ENCODE data around the gene CHCHD6. TPM values are rescaled to one million over a fixed set of nuclear protein-coding genes. Genes with fewer than 3 reads are reported as not detected.

Gene CHCHD6
- total RNA-seq, 1 donor from 2014 or later, result 13.1 TPM

DNA sequence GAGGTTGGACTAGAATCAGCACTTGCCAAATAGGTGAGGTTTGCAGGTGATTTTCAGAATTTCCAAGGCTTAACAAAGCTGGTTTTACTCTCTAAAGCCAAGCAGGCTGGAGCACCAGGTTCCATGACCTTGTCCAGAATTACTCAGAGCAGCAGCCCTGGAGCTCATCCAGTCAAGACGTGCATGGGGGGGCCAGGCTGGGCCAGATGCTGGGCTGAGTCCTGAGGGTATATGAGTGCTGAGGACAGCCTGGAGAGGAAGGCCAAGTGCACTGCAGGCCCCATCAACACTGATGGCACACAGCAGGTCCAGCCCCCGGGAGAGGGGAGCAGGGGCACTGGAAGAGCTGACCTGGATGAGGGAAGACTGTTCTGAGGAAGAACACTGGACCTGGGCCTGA lies 46.1 kb upstream of the CHCHD6 start:
- Mint-ChIP-seq H3K9me3 (ENCODE audit: unreplicated experiment) (peaks cover 4% of the 10 kb centered on the region), H3K4me1 (ENCODE audit: unreplicated experiment) (peaks cover 11% of the 10 kb centered on the region), H3K4me3 (ENCODE audit: unreplicated experiment) (no peak overlapping the region), H3K27me3 (ENCODE audit: unreplicated experiment) (peaks cover 29% of the 10 kb centered on the region), H3K27ac (ENCODE audit: unreplicated experiment) (no peak overlapping the region), H3K36me3 (ENCODE audit: unreplicated experiment) (no peaks in the 10 kb centered on the region)
- DNase-seq (ENCODE audit: extremely low spot score, unreplicated experiment), result no peak
- TF ChIP-seq, protein P1, sequence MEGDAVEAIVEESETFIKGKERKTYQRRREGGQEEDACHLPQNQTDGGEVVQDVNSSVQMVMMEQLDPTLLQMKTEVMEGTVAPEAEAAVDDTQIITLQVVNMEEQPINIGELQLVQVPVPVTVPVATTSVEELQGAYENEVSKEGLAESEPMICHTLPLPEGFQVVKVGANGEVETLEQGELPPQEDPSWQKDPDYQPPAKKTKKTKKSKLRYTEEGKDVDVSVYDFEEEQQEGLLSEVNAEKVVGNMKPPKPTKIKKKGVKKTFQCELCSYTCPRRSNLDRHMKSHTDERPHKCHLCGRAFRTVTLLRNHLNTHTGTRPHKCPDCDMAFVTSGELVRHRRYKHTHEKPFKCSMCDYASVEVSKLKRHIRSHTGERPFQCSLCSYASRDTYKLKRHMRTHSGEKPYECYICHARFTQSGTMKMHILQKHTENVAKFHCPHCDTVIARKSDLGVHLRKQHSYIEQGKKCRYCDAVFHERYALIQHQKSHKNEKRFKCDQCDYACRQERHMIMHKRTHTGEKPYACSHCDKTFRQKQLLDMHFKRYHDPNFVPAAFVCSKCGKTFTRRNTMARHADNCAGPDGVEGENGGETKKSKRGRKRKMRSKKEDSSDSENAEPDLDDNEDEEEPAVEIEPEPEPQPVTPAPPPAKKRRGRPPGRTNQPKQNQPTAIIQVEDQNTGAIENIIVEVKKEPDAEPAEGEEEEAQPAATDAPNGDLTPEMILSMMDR (IDR thresholded peaks at IDR 0.05), result no peak

DNA sequence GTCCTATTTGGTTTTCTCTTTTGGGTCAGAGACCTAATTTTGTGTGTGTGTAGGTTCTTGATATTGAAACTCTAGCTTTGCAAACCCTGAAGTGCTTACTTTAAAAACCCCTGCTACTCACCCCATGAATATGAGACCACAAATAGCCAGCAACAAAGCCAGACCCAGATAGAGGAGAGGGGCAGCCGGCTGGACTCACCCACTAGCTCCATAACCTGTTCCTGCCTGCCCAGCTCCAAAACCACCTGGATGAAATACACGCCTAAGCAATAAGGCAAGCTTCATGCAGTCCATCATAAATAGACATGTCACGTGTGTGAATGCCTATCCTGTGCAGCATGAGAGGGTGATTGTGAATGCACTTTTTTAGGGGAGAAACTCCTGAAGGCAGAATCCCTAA lies 45.5 kb upstream of the CHCHD6 start:
- no peak overlapping the region for H3K4me3 Mint-ChIP-seq (ENCODE audit: unreplicated experiment)
- DNase-seq (ENCODE audit: extremely low spot score, unreplicated experiment), result no peak
- TF ChIP-seq, protein P1 (IDR thresholded peaks at IDR 0.05), result no peak
- H3K27ac Mint-ChIP-seq (ENCODE audit: unreplicated experiment), result no peak overlapping the region
- peaks cover 4% of the 10 kb centered on the region for H3K9me3 Mint-ChIP-seq (ENCODE audit: unreplicated experiment)
- peaks cover 36% of the 10 kb centered on the region for H3K27me3 Mint-ChIP-seq (ENCODE audit: unreplicated experiment)
- H3K4me1 Mint-ChIP-seq (ENCODE audit: unreplicated experiment), result peaks cover 6% of the 10 kb centered on the region
- no peaks in the 10 kb centered on the region for H3K36me3 Mint-ChIP-seq (ENCODE audit: unreplicated experiment)

DNA sequence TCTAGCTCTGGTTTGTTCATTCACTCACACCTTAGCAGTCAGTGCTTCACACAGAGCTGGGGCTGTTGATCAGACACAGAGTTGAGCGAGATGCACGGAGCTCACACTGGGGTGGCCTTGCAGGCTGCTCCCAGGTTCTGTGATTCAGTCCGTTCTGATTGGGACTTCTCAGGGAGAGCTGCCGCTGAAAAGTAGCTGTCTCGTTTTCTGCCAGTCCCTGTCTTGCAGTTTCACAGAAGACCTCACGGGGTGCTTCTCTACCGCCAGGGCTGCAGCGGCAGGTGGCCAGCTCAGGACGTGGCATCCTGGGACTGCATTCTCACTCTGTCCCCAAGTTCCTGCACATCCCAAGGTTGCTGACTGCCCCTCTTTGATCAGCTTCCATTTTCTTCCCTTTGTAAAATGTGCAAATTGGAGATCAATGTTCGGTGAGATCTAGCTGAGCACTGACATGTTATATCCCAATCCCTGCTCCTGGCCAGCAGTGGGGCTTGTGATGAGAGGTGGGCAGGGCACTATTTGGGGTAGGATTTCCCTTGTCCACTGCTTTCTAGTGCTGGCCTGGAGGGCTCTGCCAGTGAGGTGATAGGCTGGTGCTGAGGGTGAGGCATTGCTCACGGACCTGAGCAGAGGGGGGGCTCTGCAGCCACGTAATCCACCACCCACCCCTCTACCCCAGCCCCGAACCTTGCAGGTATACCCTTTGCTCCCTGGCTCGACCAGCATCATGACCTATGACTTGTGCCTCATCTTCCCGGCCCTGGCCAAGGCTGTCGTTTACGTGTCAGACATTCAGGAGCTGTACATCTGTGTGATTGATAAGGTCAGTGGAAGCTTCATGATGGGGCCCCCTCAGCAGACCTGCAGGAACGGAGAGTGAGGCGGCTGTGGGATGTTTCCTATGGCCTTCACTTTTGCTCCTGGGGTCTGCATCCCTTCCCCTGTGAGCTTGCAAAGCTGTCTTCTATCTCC lies 43.8 kb upstream of the CHCHD6 start:
- H3K27me3 Mint-ChIP-seq (ENCODE audit: unreplicated experiment), result peaks cover 52% of the 10 kb centered on the region
- no peaks in the 10 kb centered on the region for H3K4me1 Mint-ChIP-seq (ENCODE audit: unreplicated experiment)
- H3K27ac Mint-ChIP-seq (ENCODE audit: unreplicated experiment), result no peak overlapping the region
- TF ChIP-seq, protein P1 (IDR thresholded peaks at IDR 0.05), result peak; percentile 13
- no peaks in the 10 kb centered on the region for H3K36me3 Mint-ChIP-seq (ENCODE audit: unreplicated experiment)
- no peak overlapping the region for H3K4me3 Mint-ChIP-seq (ENCODE audit: unreplicated experiment)
- no peak for DNase-seq (ENCODE audit: extremely low spot score, unreplicated experiment)
- peaks cover 4% of the 10 kb centered on the region for H3K9me3 Mint-ChIP-seq (ENCODE audit: unreplicated experiment)

DNA sequence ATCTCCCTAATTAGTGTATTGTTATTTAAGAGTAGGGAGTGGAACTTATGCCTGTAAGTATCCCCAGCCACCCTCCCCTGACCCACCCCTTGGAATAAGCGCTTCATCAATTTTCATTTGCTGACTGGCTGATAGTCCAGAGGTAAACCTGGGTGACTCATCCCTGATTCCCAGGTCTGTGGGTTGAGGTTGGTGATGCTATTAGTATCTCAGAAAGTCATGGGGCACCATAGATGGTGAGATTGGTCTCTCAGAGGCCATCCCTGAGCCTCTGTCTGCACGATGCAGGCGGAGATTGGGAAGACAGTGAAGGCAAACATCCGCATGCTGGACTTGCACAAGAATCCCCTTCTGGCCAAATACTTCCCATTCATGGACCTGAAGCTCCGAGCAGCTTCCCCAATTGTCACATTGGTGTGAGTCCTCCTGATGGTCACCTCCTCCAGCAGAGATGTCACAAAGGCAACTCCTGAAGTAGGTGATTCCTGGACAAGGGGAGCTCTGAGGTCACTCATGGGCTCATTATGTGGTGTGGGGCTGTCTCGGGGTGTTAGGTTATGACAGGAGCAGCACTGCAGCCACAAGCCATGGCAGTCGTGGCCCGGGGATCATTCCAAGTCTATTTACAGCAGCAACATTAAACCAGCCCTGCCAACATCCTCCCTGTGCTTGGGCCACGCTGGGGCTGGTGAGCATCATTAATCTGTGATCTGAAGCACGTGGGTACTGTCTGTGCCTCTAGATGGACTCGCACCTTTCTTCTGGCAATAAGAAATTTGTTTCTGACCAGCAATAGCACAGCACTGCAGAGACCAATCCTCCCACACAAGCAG lies 42.3 kb upstream of the CHCHD6 start:
- H3K27me3 Mint-ChIP-seq (ENCODE audit: unreplicated experiment), result peaks cover 58% of the 10 kb centered on the region
- H3K27ac Mint-ChIP-seq (ENCODE audit: unreplicated experiment), result no peak overlapping the region
- no peaks in the 10 kb centered on the region for H3K4me1 Mint-ChIP-seq (ENCODE audit: unreplicated experiment)
- no peak for DNase-seq (ENCODE audit: extremely low spot score, unreplicated experiment)
- H3K36me3 Mint-ChIP-seq (ENCODE audit: unreplicated experiment), result no peaks in the 10 kb centered on the region
- TF ChIP-seq, protein P1 (IDR thresholded peaks at IDR 0.05), result no peak
- peaks cover 4% of the 10 kb centered on the region for H3K9me3 Mint-ChIP-seq (ENCODE audit: unreplicated experiment)
- no peak overlapping the region for H3K4me3 Mint-ChIP-seq (ENCODE audit: unreplicated experiment)

DNA sequence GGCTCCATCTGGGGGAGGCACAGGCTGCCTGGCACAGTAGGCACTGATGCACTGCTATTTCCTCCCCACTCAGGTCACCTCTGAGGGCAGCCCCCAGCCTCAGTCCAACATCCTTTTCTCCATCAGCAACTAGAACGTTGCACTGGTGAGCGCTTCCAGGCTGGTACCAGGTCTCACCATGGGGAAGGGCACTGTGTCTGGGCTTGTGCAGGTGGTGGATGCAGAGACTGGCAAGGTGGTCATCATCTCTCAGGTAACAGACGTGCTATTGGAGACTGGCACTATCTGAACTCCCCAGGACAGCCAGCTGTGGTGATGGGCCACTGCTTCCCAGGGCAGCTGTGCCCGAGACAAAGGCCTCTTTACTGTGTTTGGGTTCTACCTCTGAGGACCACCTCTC lies 40.8 kb upstream of the CHCHD6 start:
- Mint-ChIP-seq H3K9me3 (ENCODE audit: unreplicated experiment) (peaks cover 4% of the 10 kb centered on the region), H3K27me3 (ENCODE audit: unreplicated experiment) (peaks cover 54% of the 10 kb centered on the region), H3K4me1 (ENCODE audit: unreplicated experiment) (no peaks in the 10 kb centered on the region), H3K36me3 (ENCODE audit: unreplicated experiment) (no peaks in the 10 kb centered on the region), H3K4me3 (ENCODE audit: unreplicated experiment) (no peak overlapping the region), H3K27ac (ENCODE audit: unreplicated experiment) (no peak overlapping the region)
- TF ChIP-seq, protein P1 (IDR thresholded peaks at IDR 0.05), result no peak
- DNase-seq (ENCODE audit: extremely low spot score, unreplicated experiment), result no peak
